Loucy (cell line): ENCODE results near the gene IPMK.
"Not testable (repeated sequence)": the region's sequence is repeated elsewhere in the genome, so short reads cannot be mapped to it uniquely, and the experiment has no call there.

Source experiments
- H2AFZ ChIP-seq: fragments of 200-600 bp; sonication (generic); 2 replicates; pipeline ENCODE4 v1.6.0; 2016; ENCODE audit warnings: antibody characterized with exemption, mild to moderate bottlenecking, low read length, moderate library complexity
- H3F3A ChIP-seq: fragments of 200-600 bp; 2 replicates; pipeline ENCODE4 v1.6.0; 2016; ENCODE audit warnings: antibody characterized with exemption, low read depth, mild to moderate bottlenecking
- H3K27me3 ChIP-seq: fragments of 200-600 bp; sonication (generic); 2 replicates; pipeline ENCODE4 v1.6.1; 2014; ENCODE audit warnings: low read length, mild to moderate bottlenecking; ENCODE audit not compliant: insufficient read depth, poor library complexity, severe bottlenecking
- H3K36me3 ChIP-seq: fragments of 200-600 bp; sonication (generic); 2 replicates; pipeline ENCODE4 v1.6.1; 2016; ENCODE audit warnings: low read length; ENCODE audit not compliant: insufficient read depth
- H3K4me1 ChIP-seq: fragments of 200-600 bp; sonication (generic); 2 replicates; pipeline ENCODE4 v1.5.1; 2014; ENCODE audit warnings: low read length, mild to moderate bottlenecking; ENCODE audit not compliant: insufficient read depth, poor library complexity, severe bottlenecking
- H3K4me2 ChIP-seq: fragments of 200-600 bp; sonication (generic); 2 replicates; pipeline ENCODE4 v1.6.0; 2014; ENCODE audit warnings: antibody characterized with exemption, low read length, low read depth, mild to moderate bottlenecking; ENCODE audit not compliant: poor library complexity, severe bottlenecking
- H3K4me3 ChIP-seq: fragments of 200-600 bp; sonication (generic); 2 replicates; pipeline ENCODE4 v1.5.1; 2014; ENCODE audit warnings: low read length, mild to moderate bottlenecking, mixed read lengths; ENCODE audit not compliant: poor library complexity, severe bottlenecking
- H3K79me2 ChIP-seq: fragments of 200-600 bp; sonication (generic); 2 replicates; pipeline ENCODE4 v1.6.1; 2014; ENCODE audit warnings: low read length; ENCODE audit not compliant: insufficient read depth
- H3K9ac ChIP-seq: fragments of 200-600 bp; sonication (generic); 2 replicates; pipeline ENCODE4 v1.6.0; 2014; ENCODE audit warnings: mild to moderate bottlenecking, low read depth, low read length, moderate library complexity; ENCODE audit not compliant: poor library complexity, severe bottlenecking
- H3K9me2 ChIP-seq: fragments of 200-600 bp; sonication (generic); replicated peaks from 2 replicates; pipeline ENCODE4 v1.6.1; 2016; ENCODE audit warnings: low read depth, low read length, mixed read lengths
- H3K9me3 ChIP-seq: fragments of 200-600 bp; sonication (generic); 2 replicates; pipeline ENCODE4 v1.6.1; 2014; ENCODE audit warnings: mild to moderate bottlenecking, antibody characterized with exemption, low read length, low read depth; ENCODE audit not compliant: insufficient read depth
- H4K20me1 ChIP-seq: fragments of 200-600 bp; sonication (generic); 2 replicates; pipeline ENCODE4 v1.6.0; 2014; ENCODE audit warnings: antibody characterized with exemption, low read length, mild to moderate bottlenecking; ENCODE audit not compliant: insufficient read depth, poor library complexity, severe bottlenecking
- CTCF ChIP-seq: fragments of 200-600 bp; sonication (generic); conservative IDR thresholded peaks from 2 replicates; pipeline ENCODE4 v1.5.1; 2014; ENCODE audit warnings: mild to moderate bottlenecking, antibody characterized with exemption, low read length
- EZH2phosphoT487 ChIP-seq: fragments of 200-600 bp; IDR thresholded peaks from 2 replicates; pipeline ENCODE4 v1.6.1; 2018; ENCODE audit warnings: antibody characterized with exemption, mild to moderate bottlenecking, moderate library complexity, borderline replicate concordance

Gene IPMK

GRCh38 chr10:58237014-58237834 lies 30.5 kb downstream of the IPMK start:
- peaks cover 29% of the 10 kb centered on the region; the same call in 1 of the 2 replicates for H3K36me3 ChIP-seq
- no peak overlapping the region for H2AFZ ChIP-seq
- peaks cover 8% of the 10 kb centered on the region for H3K4me1 ChIP-seq
- no peak overlapping the region for H3K4me2 ChIP-seq
- H3K4me3 ChIP-seq: no peak overlapping the region
- TF ChIP-seq EZH2phosphoT487: no peak
- no peak for TF ChIP-seq CTCF
- H3K27me3 ChIP-seq: no peaks in the 10 kb centered on the region
- H4K20me1 ChIP-seq: peaks cover 8% of the 10 kb centered on the region
- peaks cover 35% of the 10 kb centered on the region; the same call in 1 of the 2 replicates for H3K79me2 ChIP-seq
- no peaks in the 10 kb centered on the region for H3K9me3 ChIP-seq
- H3K9me2 ChIP-seq: no peaks in the 10 kb centered on the region
- H3K9ac ChIP-seq: no peak overlapping the region
- no peaks in the 10 kb centered on the region for H3F3A ChIP-seq

- H3K9ac ChIP-seq, H3K27me3 ChIP-seq, H3K4me2 ChIP-seq, H3K4me3 ChIP-seq, H2AFZ ChIP-seq, H3K9me2 ChIP-seq, H3K79me2 ChIP-seq, H3F3A ChIP-seq, H3K9me3 ChIP-seq, H4K20me1 ChIP-seq, H3K4me1 ChIP-seq: not testable (repeated sequence)
- peaks cover 41% of the 10 kb centered on the region for H3K36me3 ChIP-seq
Measured at GRCh38 chr10:58229856-58230255, 37.8 kb downstream of the IPMK start.

- Histone ChIP-seq H3F3A (no peaks in the 10 kb centered on the region), H3K36me3 (peaks cover 40% of the 10 kb centered on the region), H3K27me3 (no peaks in the 10 kb centered on the region), H4K20me1 (no peaks in the 10 kb centered on the region), H2AFZ (no peak overlapping the region), H3K9me3 (no peaks in the 10 kb centered on the region), H3K9ac (no peak overlapping the region), H3K9me2 (no peaks in the 10 kb centered on the region), H3K4me2 (no peak overlapping the region), H3K4me1 (no peaks in the 10 kb centered on the region), H3K79me2 (no peaks in the 10 kb centered on the region), H3K4me3 (no peak overlapping the region)
- TF ChIP-seq CTCF (no peak), EZH2phosphoT487 (no peak)
Measured at GRCh38 chr10:58225654-58226053, 42.0 kb downstream of the IPMK start.
